ENCODE measurements around the gene CYP4F2. TPM values are rescaled to one million over a fixed set of nuclear protein-coding genes. Genes with fewer than 3 reads are reported as not detected.
"Not testable (repeated sequence)": the region's sequence is repeated elsewhere in the genome, so short reads cannot be mapped to it uniquely, and the experiment has no call there.

The CYP4F2 gene
- total and polyA plus RNA-seq, 2 donors (not counting 3 experiments of a cell fraction or from before 2014, with no cell fraction given): not detected

DNA sequence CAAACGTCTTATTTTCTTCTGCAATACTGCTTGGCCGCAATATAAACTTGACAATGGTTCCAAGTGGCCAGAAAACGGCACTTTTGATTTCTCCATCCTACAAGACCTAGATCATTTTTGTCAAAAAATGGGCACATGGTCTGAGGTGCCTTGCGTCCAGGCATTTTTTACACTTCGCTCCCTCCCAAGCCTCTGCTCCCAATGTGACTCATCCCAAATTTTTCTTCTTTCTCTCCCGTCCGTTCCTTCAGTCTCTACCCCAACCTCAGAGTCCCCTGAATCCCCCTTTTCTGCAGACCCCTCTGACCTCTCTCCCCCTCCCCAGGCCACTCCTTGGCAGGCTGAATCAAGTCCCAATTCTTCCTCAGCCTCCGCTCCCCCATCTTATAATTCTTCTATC lies 68.1 kb downstream of the CYP4F2 start:
- Histone ChIP-seq H3K36me3 (ENCODE audit: control insufficient read depth in 2 of 2, extremely low read depth in 1 of 2, insufficient read depth in 2 of 2, low read length in 2 of 2) (no peaks in the 10 kb centered on the region), H3K9ac (replicated peaks; ENCODE audit: extremely low read depth, insufficient read depth, low read length) (no peak overlapping the region), H3K4me2 (ENCODE audit: insufficient read depth, low read length) (no peak overlapping the region), H3K4me1 (ENCODE audit: control insufficient read depth, extremely low read depth, insufficient read depth, low read length) (no peaks in the 10 kb centered on the region), H3K27me3 (ENCODE audit: control insufficient read depth in 2 of 2, insufficient read depth in 2 of 2, low read length in 2 of 2) (no peaks in the 10 kb centered on the region), H3K9me1 (replicated peaks; ENCODE audit: control insufficient read depth, extremely low read depth, insufficient read depth, low read length) (no peaks in the 10 kb centered on the region), H3K4me3 (replicated peaks in 1 of 3; ENCODE audit: insufficient read depth in 1 of 3, low read depth in 1 of 3, low read length in 3 of 3) (no peak overlapping the region), H3K27ac (ENCODE audit: insufficient read depth, low read depth, low read length) (no peak overlapping the region), H2AFZ (ENCODE audit: low read depth, low read length) (no peak overlapping the region), H3K79me2 (ENCODE audit: control insufficient read depth, insufficient read depth, low read length) (no peaks in the 10 kb centered on the region), H3K9me3 (replicated peaks; ENCODE audit: control insufficient read depth, insufficient read depth, low read length) (no peaks in the 10 kb centered on the region), H4K20me1 (replicated peaks; ENCODE audit: control insufficient read depth, extremely low read depth, insufficient read depth, low read length) (no peaks in the 10 kb centered on the region)
- FAIRE-seq (no peak), DNase-seq (ENCODE audit: low read depth, low spot score) (no peak)
- CTCF ChIA-PET: no interaction called here
- POLR2A ChIA-PET: no interaction called here
- dilution Hi-C loops (cut with MboI; ENCODE audit: extremely low pct_ligation_motif_present, low sequenced_read_pairs): no loop called here
- no peak for TF ChIP-seq POLR2AphosphoS5 (IDR thresholded peaks at IDR 0.05; ENCODE audit: insufficient read depth, low read depth, low read length)
- TF ChIP-seq EZH2 (IDR thresholded peaks at IDR 0.05; ENCODE audit: borderline replicate concordance, low read depth, low read length, severe bottlenecking): no peak
- TF ChIP-seq, protein P1, sequence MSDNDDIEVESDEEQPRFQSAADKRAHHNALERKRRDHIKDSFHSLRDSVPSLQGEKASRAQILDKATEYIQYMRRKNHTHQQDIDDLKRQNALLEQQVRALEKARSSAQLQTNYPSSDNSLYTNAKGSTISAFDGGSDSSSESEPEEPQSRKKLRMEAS (IDR thresholded peaks at IDR 0.05; ENCODE audit: insufficient read depth, insufficient read length): no peak
- intact Hi-C loops (cut with micrococcal nuclease): no loop called here
- no TSS peak for BruUV-seq (replicated peaks)

DNA sequence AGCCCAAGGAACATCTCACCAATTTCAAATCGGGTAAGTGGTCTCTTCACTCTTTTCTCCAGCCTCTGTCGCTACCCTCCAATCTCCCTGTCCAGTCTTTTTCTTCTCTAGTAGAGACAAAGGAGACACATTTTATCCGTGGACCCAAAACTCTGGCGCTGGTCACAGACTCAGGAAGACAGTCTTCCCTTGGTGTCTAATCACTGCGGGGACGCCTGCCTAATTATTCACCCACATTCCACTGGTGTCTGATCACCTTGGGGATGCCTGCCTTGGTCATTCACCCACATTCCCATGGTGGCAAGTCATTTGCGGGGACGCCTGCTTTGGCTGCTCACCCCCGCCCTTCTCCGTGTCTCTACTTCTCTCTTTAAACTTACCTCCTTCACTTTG lies 68.6 kb downstream of the CYP4F2 start:
- POLR2A ChIA-PET: no interaction called here
- DNase-seq (ENCODE audit: low read depth, low spot score) (no peak), FAIRE-seq (no peak)
- H4K20me1 ChIP-seq (replicated peaks; ENCODE audit: control insufficient read depth, extremely low read depth, insufficient read depth, low read length): no peaks in the 10 kb centered on the region
- H3K79me2 ChIP-seq (ENCODE audit: control insufficient read depth, insufficient read depth, low read length): no peaks in the 10 kb centered on the region
- H3K9ac ChIP-seq (replicated peaks; ENCODE audit: extremely low read depth, insufficient read depth, low read length): no peak overlapping the region
- no peak overlapping the region for H2AFZ ChIP-seq (ENCODE audit: low read depth, low read length)
- no peaks in the 10 kb centered on the region for H3K36me3 ChIP-seq (ENCODE audit: control insufficient read depth in 2 of 2, extremely low read depth in 1 of 2, insufficient read depth in 2 of 2, low read length in 2 of 2)
- dilution Hi-C loops (cut with MboI; ENCODE audit: extremely low pct_ligation_motif_present, low sequenced_read_pairs): no loop called here
- CTCF ChIA-PET: no interaction called here
- no peaks in the 10 kb centered on the region for H3K27me3 ChIP-seq (ENCODE audit: control insufficient read depth in 2 of 2, insufficient read depth in 2 of 2, low read length in 2 of 2)
- no peak overlapping the region for H3K4me2 ChIP-seq (ENCODE audit: insufficient read depth, low read length)
- H3K27ac ChIP-seq (ENCODE audit: insufficient read depth, low read depth, low read length): no peak overlapping the region
- H3K9me1 ChIP-seq (replicated peaks; ENCODE audit: control insufficient read depth, extremely low read depth, insufficient read depth, low read length): no peaks in the 10 kb centered on the region
- no peak overlapping the region for H3K4me3 ChIP-seq (replicated peaks in 1 of 3; ENCODE audit: insufficient read depth in 1 of 3, low read depth in 1 of 3, low read length in 3 of 3)
- H3K4me1 ChIP-seq (ENCODE audit: control insufficient read depth, extremely low read depth, insufficient read depth, low read length): no peaks in the 10 kb centered on the region
- no TSS peak for BruUV-seq (replicated peaks)
- TF ChIP-seq GATA2 (IDR thresholded peaks at IDR 0.05; ENCODE audit: insufficient read depth, insufficient read length, low read depth, low read length) (no peak), POLR2A (IDR thresholded peaks at IDR 0.05; ENCODE audit: low read depth, low read length) (no peak), POLR2AphosphoS5 (IDR thresholded peaks at IDR 0.05; ENCODE audit: insufficient read depth, low read depth, low read length) (no peak), MYC (IDR thresholded peaks at IDR 0.05; ENCODE audit: low read depth, low read length) (no peak), JUN (IDR thresholded peaks at IDR 0.05; ENCODE audit: borderline replicate concordance, insufficient read depth, insufficient read length, low read depth) (no peak)
- TF ChIP-seq, protein P1 (IDR thresholded peaks at IDR 0.05; ENCODE audit: insufficient read depth, insufficient read length): no peak
- TF ChIP-seq, protein P2, sequence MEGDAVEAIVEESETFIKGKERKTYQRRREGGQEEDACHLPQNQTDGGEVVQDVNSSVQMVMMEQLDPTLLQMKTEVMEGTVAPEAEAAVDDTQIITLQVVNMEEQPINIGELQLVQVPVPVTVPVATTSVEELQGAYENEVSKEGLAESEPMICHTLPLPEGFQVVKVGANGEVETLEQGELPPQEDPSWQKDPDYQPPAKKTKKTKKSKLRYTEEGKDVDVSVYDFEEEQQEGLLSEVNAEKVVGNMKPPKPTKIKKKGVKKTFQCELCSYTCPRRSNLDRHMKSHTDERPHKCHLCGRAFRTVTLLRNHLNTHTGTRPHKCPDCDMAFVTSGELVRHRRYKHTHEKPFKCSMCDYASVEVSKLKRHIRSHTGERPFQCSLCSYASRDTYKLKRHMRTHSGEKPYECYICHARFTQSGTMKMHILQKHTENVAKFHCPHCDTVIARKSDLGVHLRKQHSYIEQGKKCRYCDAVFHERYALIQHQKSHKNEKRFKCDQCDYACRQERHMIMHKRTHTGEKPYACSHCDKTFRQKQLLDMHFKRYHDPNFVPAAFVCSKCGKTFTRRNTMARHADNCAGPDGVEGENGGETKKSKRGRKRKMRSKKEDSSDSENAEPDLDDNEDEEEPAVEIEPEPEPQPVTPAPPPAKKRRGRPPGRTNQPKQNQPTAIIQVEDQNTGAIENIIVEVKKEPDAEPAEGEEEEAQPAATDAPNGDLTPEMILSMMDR (IDR thresholded peaks at IDR 0.05; ENCODE audit: extremely low read depth in 1 of 2, insufficient read depth in 1 of 2, low read depth in 1 of 2, low read length in 2 of 2): no peak
- intact Hi-C loops (cut with micrococcal nuclease): no loop called here
- H3K9me3 ChIP-seq (replicated peaks; ENCODE audit: control insufficient read depth, insufficient read depth, low read length): no peaks in the 10 kb centered on the region

DNA sequence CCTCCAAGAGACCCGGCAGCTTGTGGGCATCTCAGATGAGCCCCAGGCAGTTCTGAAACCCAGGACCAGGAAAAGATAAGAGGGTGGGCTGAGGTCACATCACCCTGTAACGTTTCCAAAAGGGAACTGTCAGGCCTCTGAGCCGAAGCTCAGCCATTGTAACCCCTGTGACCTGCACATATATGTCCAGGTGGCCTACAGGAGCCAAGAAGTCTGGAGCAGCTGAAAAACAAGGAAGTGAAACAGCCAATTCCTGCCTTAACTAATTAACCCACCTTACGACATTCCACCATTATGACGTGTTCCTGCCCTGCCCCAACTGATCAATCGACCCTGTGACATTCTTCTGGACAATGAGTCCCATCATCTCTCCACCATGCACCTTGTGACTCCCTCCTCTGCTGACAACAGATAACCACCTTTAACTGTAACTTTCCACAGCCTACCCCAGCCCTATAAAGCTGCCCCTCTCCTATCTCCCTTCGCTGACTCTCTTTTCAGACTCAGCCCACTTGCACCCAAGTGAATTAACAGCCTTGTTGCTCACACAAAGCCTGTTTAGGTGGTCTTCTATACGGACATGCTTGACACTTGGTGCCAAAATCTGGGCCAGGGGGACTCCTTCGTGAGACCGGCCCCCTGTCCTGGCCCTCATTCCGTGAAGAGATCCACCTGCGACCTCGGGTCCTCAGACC lies 69.1 kb downstream of the CYP4F2 start:
- DNase-seq (ENCODE audit: low read depth, low spot score); H3K9me3 ChIP-seq (replicated peaks; ENCODE audit: control insufficient read depth, insufficient read depth, low read length); H3K4me3 ChIP-seq (replicated peaks in 1 of 3; ENCODE audit: insufficient read depth in 1 of 3, low read depth in 1 of 3, low read length in 3 of 3); dilution Hi-C loops (cut with MboI; ENCODE audit: extremely low pct_ligation_motif_present, low sequenced_read_pairs); H3K4me2 ChIP-seq (ENCODE audit: insufficient read depth, low read length); H3K9me1 ChIP-seq (replicated peaks; ENCODE audit: control insufficient read depth, extremely low read depth, insufficient read depth, low read length); H3K27me3 ChIP-seq (ENCODE audit: control insufficient read depth in 2 of 2, insufficient read depth in 2 of 2, low read length in 2 of 2); intact Hi-C loops (cut with micrococcal nuclease); BruUV-seq (replicated peaks); H3K79me2 ChIP-seq (ENCODE audit: control insufficient read depth, insufficient read depth, low read length); H3K27ac ChIP-seq (ENCODE audit: insufficient read depth, low read depth, low read length); H4K20me1 ChIP-seq (replicated peaks; ENCODE audit: control insufficient read depth, extremely low read depth, insufficient read depth, low read length); POLR2A ChIA-PET; CTCF ChIA-PET; H3K36me3 ChIP-seq (ENCODE audit: control insufficient read depth in 2 of 2, extremely low read depth in 1 of 2, insufficient read depth in 2 of 2, low read length in 2 of 2); H3K9ac ChIP-seq (replicated peaks; ENCODE audit: extremely low read depth, insufficient read depth, low read length); H3K4me1 ChIP-seq (ENCODE audit: control insufficient read depth, extremely low read depth, insufficient read depth, low read length); H2AFZ ChIP-seq (ENCODE audit: low read depth, low read length); FAIRE-seq: not testable (repeated sequence)

All from endothelial cell of umbilical vein (primary cell).